DOHH2 (cell line): ENCODE results near the gene TRIM37.
"Not testable (repeated sequence)": the region's sequence is repeated elsewhere in the genome, so short reads cannot be mapped to it uniquely, and the experiment has no call there.

Experiments used
- H3F3A ChIP-seq: fragments of 200-600 bp; sonication (generic), shearing (Covaris generic); 2 replicates; pipeline ENCODE4 v1.6.0; 2016; ENCODE audit warnings: antibody characterized with exemption, mild to moderate bottlenecking; ENCODE audit not compliant: control insufficient read depth, insufficient read depth
- H3K27ac ChIP-seq: fragments of 200-600 bp; sonication (generic); 2 replicates; pipeline ENCODE4 v1.5.1; 2014; ENCODE audit warnings: low read depth, mild to moderate bottlenecking, low read length, moderate library complexity
- H3K27me3 ChIP-seq: fragments of 200-600 bp; sonication (generic); 2 replicates; pipeline ENCODE4 v1.6.1; 2014; ENCODE audit warnings: mild to moderate bottlenecking, low read length, mixed read lengths; ENCODE audit not compliant: control insufficient read depth
- H3K36me3 ChIP-seq: fragments of 200-600 bp; sonication (generic); 2 replicates; pipeline ENCODE4 v1.6.1; 2014; ENCODE audit warnings: mild to moderate bottlenecking, low read length, moderate library complexity, mixed read lengths; ENCODE audit not compliant: control insufficient read depth
- H3K4me1 ChIP-seq: fragments of 200-600 bp; sonication (generic); 2 replicates; pipeline ENCODE4 v1.6.1; 2014; ENCODE audit warnings: mild to moderate bottlenecking, low read length, mixed read lengths; ENCODE audit not compliant: control insufficient read depth
- H3K4me2 ChIP-seq: fragments of 200-600 bp; sonication (generic); 2 replicates; pipeline ENCODE4 v1.6.0; 2014; ENCODE audit warnings: mild to moderate bottlenecking, low read length, moderate library complexity
- H3K4me3 ChIP-seq: fragments of 200-600 bp; sonication (generic); 2 replicates; pipeline ENCODE4 v1.5.1; 2014; ENCODE audit warnings: mild to moderate bottlenecking, low read length, mixed read lengths
- H3K79me2 ChIP-seq: fragments of 200-600 bp; sonication (generic); 2 replicates; pipeline ENCODE4 v1.6.1; 2014; ENCODE audit warnings: mild to moderate bottlenecking, low read length, mixed read lengths; ENCODE audit not compliant: control insufficient read depth
- H3K9me2 ChIP-seq: fragments of 200-600 bp; sonication (generic); replicated peaks from 2 replicates; pipeline ENCODE4 v1.6.1; 2014; ENCODE audit warnings: mild to moderate bottlenecking, low read length, mixed read lengths; ENCODE audit not compliant: control insufficient read depth
- H3K9me3 ChIP-seq: fragments of 200-600 bp; sonication (generic); 2 replicates; pipeline ENCODE4 v1.6.1; 2014; ENCODE audit warnings: antibody characterized with exemption, low read length, mixed read lengths; ENCODE audit not compliant: control insufficient read depth, insufficient read depth
- H4K20me1 ChIP-seq: fragments of 200-600 bp; sonication (generic); 2 replicates; pipeline ENCODE4 v1.6.0; 2014; ENCODE audit warnings: low read depth, mild to moderate bottlenecking, antibody characterized with exemption, low read length, moderate library complexity; ENCODE audit not compliant: control insufficient read depth, insufficient read depth
- CTCF ChIP-seq: fragments of 200-600 bp; sonication (generic); IDR thresholded peaks from one replicate; pipeline ENCODE4 v1.5.1; 2014; ENCODE audit warnings: antibody characterized with exemption, mild to moderate bottlenecking, low read depth, low read length; ENCODE audit not compliant: poor library complexity, severe bottlenecking
- EZH2phosphoT487 ChIP-seq: fragments of 200-600 bp; sonication (generic); IDR thresholded peaks from 2 replicates; pipeline ENCODE4 v1.6.1; 2017; ENCODE audit warnings: borderline replicate concordance, mild to moderate bottlenecking, antibody characterized with exemption, low read length, moderate library complexity, mixed read lengths

Gene TRIM37

GRCh38 chr17:59093145-59093701 lies 13.5 kb downstream of the TRIM37 start:
- Histone ChIP-seq H3K4me2 (no peak overlapping the region), H3K36me3 (peaks cover 45% of the 10 kb centered on the region), H3K4me1 (no peaks in the 10 kb centered on the region), H3K27ac (no peak overlapping the region), H3K9me2 (no peaks in the 10 kb centered on the region), H3K4me3 (no peak overlapping the region), H3F3A (no peaks in the 10 kb centered on the region), H3K27me3 (no peaks in the 10 kb centered on the region), H3K9me3 (no peaks in the 10 kb centered on the region), H3K79me2 (peaks cover 64% of the 10 kb centered on the region), H4K20me1 (no peaks in the 10 kb centered on the region)
- no peak for TF ChIP-seq EZH2phosphoT487
- no peak for TF ChIP-seq CTCF

GRCh38 chr17:59090593-59090992 lies 16.1 kb downstream of the TRIM37 start:
- H3K4me3 ChIP-seq, H3K27me3 ChIP-seq, H3F3A ChIP-seq, H3K4me2 ChIP-seq, H3K9me3 ChIP-seq, H3K4me1 ChIP-seq, H3K9me2 ChIP-seq, H3K27ac ChIP-seq, H4K20me1 ChIP-seq: not testable (repeated sequence)
- Histone ChIP-seq H3K79me2 (peaks cover 45% of the 10 kb centered on the region), H3K36me3 (peaks cover 41% of the 10 kb centered on the region)

GRCh38 chr17:59084154-59084553 lies 22.5 kb downstream of the TRIM37 start:
- H3K4me2 ChIP-seq = no peak overlapping the region
- H3K36me3 ChIP-seq = peaks cover 47% of the 10 kb centered on the region
- no peaks in the 10 kb centered on the region for H3K9me3 ChIP-seq
- 0 out of 2 replicates have a peak, but pooled peaks cover 5% of the 10 kb centered on the region for H3F3A ChIP-seq
- no peak overlapping the region for H3K4me3 ChIP-seq
- no peak for TF ChIP-seq EZH2phosphoT487
- no peak for TF ChIP-seq CTCF
- H4K20me1 ChIP-seq = no peaks in the 10 kb centered on the region
- no peak overlapping the region for H3K27ac ChIP-seq
- no peaks in the 10 kb centered on the region for H3K27me3 ChIP-seq
- no peaks in the 10 kb centered on the region for H3K79me2 ChIP-seq
- no peaks in the 10 kb centered on the region for H3K4me1 ChIP-seq
- no peaks in the 10 kb centered on the region for H3K9me2 ChIP-seq

GRCh38 chr17:59074494-59074893 lies 32.2 kb downstream of the TRIM37 start:
- H3K9me3 ChIP-seq = no peaks in the 10 kb centered on the region
- H3F3A ChIP-seq = no peaks in the 10 kb centered on the region
- no peaks in the 10 kb centered on the region for H3K9me2 ChIP-seq
- no peaks in the 10 kb centered on the region for H3K4me1 ChIP-seq
- no peak overlapping the region for H3K4me2 ChIP-seq
- H3K4me3 ChIP-seq = no peak overlapping the region
- H3K27ac ChIP-seq = no peak overlapping the region
- no peaks in the 10 kb centered on the region for H4K20me1 ChIP-seq
- no peak for TF ChIP-seq CTCF
- TF ChIP-seq EZH2phosphoT487 = no peak
- H3K27me3 ChIP-seq = no peaks in the 10 kb centered on the region
- H3K79me2 ChIP-seq = no peaks in the 10 kb centered on the region
- H3K36me3 ChIP-seq = peaks cover 62% of the 10 kb centered on the region
